Astrocyte of the spinal cord (primary cell): Measurements from ENCODE around the gene BRPF3.
"Not testable (repeated sequence)": the region's sequence is repeated elsewhere in the genome, so short reads cannot be mapped to it uniquely, and the experiment has no call there.

ENCODE experiments used
- DNase-seq: peaks from one replicate; pipeline ENCODE4 v3.0.0; 2011; ENCODE audit warnings: low read depth, low spot score
- H3K4me3 ChIP-seq: 2 replicates; pipeline ENCODE4 v1.5.1; 2011; ENCODE audit warnings: low read depth, mild to moderate bottlenecking, low read length, moderate library complexity
- in situ Hi-C: cut with HindIII; loops from 2 replicates; pipeline ENCODE4 v1.10.0; 2017; ENCODE audit warnings: low sequenced_read_pairs
- TF ChIP-seq, protein P1 (sequence below): IDR thresholded peaks from 2 replicates; pipeline ENCODE4 v1.5.1; 2012; ENCODE audit warnings: low read depth, mild to moderate bottlenecking, low read length, inconsistent platforms

The BRPF3 gene

DNA sequence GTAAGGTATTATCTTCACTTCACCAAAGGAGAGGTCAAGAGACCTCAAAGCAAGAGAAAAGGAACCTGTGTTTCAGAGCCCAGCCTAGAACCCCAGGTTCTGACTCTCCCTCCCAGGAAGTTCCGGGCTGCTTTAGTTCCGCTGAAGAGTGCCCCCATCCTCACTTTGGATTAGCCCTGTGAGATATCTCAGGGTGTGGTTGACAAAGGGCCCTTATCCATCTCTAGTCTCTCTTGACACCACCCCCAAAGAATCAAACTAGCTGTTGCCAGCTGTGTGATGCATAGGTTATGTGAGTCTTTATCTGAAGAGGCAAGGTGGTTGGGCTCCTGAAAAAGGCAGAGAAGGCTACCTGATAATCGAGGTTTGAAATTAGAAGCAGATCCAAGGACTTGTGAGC, 20.6 kb downstream of the BRPF3 start:
- TF ChIP-seq, protein P1, sequence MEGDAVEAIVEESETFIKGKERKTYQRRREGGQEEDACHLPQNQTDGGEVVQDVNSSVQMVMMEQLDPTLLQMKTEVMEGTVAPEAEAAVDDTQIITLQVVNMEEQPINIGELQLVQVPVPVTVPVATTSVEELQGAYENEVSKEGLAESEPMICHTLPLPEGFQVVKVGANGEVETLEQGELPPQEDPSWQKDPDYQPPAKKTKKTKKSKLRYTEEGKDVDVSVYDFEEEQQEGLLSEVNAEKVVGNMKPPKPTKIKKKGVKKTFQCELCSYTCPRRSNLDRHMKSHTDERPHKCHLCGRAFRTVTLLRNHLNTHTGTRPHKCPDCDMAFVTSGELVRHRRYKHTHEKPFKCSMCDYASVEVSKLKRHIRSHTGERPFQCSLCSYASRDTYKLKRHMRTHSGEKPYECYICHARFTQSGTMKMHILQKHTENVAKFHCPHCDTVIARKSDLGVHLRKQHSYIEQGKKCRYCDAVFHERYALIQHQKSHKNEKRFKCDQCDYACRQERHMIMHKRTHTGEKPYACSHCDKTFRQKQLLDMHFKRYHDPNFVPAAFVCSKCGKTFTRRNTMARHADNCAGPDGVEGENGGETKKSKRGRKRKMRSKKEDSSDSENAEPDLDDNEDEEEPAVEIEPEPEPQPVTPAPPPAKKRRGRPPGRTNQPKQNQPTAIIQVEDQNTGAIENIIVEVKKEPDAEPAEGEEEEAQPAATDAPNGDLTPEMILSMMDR: no peak
- DNase-seq: no peak
- H3K4me3 ChIP-seq: no peak overlapping the region
- in situ Hi-C loops: no loop called here

DNA sequence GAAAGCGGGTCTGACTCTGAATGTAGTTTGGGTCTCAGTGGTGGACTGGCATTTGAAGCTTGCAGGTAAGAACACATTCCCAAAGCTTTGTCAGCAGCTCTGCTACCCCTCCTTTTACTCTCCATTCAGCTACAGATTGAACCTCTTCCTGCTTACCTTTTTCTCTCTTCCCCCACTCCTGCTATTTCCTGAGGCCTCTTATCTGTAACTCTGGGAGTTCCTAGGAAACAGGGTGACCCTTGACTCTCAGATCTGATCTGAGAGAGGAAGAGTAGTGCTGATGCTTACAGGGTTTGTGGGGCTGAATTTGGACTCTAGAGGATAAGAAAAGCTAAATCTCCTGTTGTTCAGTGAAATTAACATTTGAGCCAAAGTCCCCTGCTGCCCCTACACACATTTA, 21.4 kb downstream of the BRPF3 start:
- TF ChIP-seq, protein P1: no peak
- in situ Hi-C loops: no loop called here
- DNase-seq: no peak
- H3K4me3 ChIP-seq: no peak overlapping the region

- H3K4me3 ChIP-seq, in situ Hi-C loops, DNase-seq: not testable (repeated sequence)
These were observed 22.0 kb downstream of the BRPF3 start for GRCh38 chr6:36218516-36218915.

DNA sequence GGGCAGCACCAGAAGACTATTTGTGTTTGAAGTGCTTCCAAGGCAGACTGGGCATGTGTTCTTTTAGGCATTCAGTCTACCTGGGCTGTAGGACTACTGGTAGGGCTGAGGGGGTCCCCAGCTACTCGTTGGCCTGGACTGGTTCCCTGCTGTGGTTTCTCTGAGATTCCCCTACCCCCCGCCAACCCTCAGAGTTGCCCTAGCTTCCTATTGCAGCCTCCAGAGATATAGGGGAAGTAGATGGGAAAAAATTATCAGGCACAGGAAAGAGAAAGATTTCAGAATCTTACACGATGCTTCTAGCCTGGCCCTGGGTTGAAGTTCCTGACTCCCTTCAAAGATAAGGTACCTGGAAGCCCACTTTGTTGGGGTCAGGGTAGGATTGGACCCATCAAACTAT, 22.5 kb downstream of the BRPF3 start:
- TF ChIP-seq, protein P1: no peak
- in situ Hi-C loops: no loop called here
- DNase-seq: no peak
- H3K4me3 ChIP-seq: no peak overlapping the region

- TF ChIP-seq, protein P1: no peak
- no peak overlapping the region for H3K4me3 ChIP-seq
- DNase-seq: no peak
- in situ Hi-C loops: no loop called here
These were observed 23.7 kb downstream of the BRPF3 start for GRCh38 chr6:36220226-36220625.

DNA sequence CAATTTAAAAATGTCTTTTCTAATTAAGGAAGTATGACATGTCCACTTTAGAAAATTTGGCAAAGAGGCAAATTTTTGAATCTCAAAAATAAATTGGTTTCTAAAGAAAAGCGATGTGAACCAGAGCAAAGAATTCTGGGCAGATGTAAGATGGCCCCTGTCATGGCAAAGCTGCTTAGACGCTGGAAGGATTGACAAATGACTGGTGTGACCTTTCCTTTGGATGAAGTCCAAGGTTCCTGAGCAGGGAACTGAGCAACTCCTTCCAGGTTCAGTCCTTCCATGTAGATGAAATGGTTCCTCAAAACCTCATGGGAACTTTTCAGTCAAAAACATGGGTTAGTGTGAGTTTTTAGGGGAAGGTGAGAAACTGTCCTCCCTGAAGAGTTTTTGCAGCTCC, 25.1 kb downstream of the BRPF3 start:
- no peak for DNase-seq
- H3K4me3 ChIP-seq: no peak overlapping the region
- in situ Hi-C loops: no loop called here
- TF ChIP-seq, protein P1: no peak

GRCh38 chr6:36222924-36223323, 26.4 kb downstream of the BRPF3 start:
- no peak for DNase-seq
- TF ChIP-seq, protein P1: no peak
- H3K4me3 ChIP-seq: no peak overlapping the region
- in situ Hi-C loops: no loop called here
